OCI-LY1 (cell line): ENCODE data around the gene DRD3.

ENCODE experiments used
- EZH2 ChIP-seq: fragments of 200-600 bp; sonication (generic), shearing (Covaris generic); IDR thresholded peaks from 2 replicates; pipeline ENCODE4 v1.8.0; 2017; ENCODE audit warnings: borderline replicate concordance, mixed run types, mild to moderate bottlenecking, antibody characterized with exemption, low read length, moderate library complexity, mixed read lengths
- TF ChIP-seq, protein P1 (sequence below): fragments of 200-600 bp; sonication (generic), shearing (Covaris generic); IDR thresholded peaks from 2 replicates; pipeline ENCODE4 v1.5.1; 2017; ENCODE audit warnings: mild to moderate bottlenecking, antibody characterized with exemption, low read length, moderate library complexity, mixed read lengths

DNA sequence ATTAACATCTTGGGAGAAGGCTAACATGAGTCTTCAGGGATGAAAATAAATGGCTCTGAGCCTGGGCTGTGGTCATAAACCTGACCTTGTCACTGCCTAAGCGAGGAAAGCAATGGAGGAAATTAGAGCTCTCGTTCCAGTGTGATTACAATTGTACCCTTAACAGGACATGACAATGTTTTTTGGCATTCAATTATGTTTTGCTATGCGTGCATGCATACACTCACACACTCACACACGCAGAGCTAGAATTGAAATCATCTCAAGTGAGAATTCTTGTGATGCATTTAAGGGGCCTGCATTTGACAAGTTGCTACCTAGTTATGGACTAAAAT lies 34.4 kb upstream of the DRD3 start:
- TF ChIP-seq, protein P1, sequence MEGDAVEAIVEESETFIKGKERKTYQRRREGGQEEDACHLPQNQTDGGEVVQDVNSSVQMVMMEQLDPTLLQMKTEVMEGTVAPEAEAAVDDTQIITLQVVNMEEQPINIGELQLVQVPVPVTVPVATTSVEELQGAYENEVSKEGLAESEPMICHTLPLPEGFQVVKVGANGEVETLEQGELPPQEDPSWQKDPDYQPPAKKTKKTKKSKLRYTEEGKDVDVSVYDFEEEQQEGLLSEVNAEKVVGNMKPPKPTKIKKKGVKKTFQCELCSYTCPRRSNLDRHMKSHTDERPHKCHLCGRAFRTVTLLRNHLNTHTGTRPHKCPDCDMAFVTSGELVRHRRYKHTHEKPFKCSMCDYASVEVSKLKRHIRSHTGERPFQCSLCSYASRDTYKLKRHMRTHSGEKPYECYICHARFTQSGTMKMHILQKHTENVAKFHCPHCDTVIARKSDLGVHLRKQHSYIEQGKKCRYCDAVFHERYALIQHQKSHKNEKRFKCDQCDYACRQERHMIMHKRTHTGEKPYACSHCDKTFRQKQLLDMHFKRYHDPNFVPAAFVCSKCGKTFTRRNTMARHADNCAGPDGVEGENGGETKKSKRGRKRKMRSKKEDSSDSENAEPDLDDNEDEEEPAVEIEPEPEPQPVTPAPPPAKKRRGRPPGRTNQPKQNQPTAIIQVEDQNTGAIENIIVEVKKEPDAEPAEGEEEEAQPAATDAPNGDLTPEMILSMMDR, result no peak
- no peak for TF ChIP-seq EZH2
